NCI-H82 (cell line): ENCODE data around the gene HPSE.
"Not testable (repeated sequence)": the region's sequence is repeated elsewhere in the genome, so short reads cannot be mapped to it uniquely, and the experiment has no call there.

Experiments used
- DNase-seq: peaks from one replicate; lab custom pipeline; 2025; lab: John Stamatoyannopoulos, UW

HPSE gene

GRCh38 chr4:83283181-83283580 is 51.5 kb downstream of the HPSE start:
- no peak for DNase-seq

- DNase-seq = peak; percentile 31
Observed at GRCh38 chr4:83282049-83282535, 52.6 kb downstream of the HPSE start.

DNA sequence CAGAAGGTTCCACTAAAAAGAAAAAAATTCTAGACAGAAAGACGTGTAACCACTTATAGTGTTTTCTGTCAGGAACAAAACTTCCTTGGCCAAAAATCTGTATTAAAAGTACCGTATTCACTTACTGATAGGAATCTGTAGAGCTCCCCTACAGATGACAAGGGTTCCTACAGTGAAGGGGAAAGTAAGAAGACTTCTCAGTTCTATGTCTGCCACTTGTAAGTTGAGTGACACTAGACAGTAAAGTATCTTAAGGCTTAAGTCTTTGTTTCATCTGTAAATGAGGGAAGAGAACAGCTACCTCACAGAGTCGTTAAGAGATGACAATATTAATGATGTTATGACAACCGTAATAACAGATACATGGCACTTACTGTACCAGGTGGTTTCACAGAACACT is 53.3 kb downstream of the HPSE start:
- DNase-seq = no peak

GRCh38 chr4:83276299-83277040 is 58.2 kb downstream of the HPSE start:
- no peak for DNase-seq

DNA sequence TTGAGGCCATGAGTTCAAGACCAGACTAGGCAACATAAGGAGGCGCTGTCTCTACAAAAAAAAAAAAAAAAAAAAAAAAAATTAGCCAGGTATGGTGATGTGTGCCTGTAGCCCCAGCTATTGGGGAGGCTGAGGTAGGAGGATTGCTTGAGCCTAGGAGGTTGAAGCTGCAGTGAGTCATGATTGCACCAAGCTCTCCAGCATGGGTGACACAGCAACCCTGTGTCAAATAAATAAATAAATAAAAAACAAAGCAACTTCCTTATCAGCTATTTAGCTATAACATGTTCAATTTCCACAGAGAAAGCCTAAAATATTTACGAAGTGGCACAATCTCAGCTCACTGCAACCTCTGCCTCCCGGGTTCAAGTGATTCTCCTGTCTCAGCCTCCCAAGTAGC is 60.7 kb downstream of the HPSE start:
- not testable (repeated sequence) for DNase-seq

GRCh38 chr4:83272900-83273299 is 61.7 kb downstream of the HPSE start:
- DNase-seq = no peak

DNA sequence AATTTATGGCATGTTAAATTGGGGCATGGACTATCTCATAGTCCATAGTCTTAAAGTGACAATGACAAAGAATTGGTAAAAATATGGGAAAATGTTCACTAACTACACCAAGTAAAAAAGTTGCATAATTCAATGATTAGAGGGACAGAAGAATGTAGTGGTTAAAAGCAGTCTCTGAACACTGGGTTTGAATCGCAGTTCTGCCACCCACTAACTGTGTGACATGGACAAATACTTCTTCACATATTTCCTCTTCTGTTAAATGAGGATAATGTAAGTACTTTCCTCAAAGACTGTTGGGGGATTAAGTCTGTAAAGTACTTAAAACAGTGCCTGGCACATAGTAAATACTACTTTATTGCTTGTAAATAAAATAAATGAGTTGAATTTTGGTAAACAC is 65.4 kb downstream of the HPSE start:
- no peak for DNase-seq

GRCh38 chr4:83268491-83268890 is 66.2 kb downstream of the HPSE start:
- no peak for DNase-seq

DNA sequence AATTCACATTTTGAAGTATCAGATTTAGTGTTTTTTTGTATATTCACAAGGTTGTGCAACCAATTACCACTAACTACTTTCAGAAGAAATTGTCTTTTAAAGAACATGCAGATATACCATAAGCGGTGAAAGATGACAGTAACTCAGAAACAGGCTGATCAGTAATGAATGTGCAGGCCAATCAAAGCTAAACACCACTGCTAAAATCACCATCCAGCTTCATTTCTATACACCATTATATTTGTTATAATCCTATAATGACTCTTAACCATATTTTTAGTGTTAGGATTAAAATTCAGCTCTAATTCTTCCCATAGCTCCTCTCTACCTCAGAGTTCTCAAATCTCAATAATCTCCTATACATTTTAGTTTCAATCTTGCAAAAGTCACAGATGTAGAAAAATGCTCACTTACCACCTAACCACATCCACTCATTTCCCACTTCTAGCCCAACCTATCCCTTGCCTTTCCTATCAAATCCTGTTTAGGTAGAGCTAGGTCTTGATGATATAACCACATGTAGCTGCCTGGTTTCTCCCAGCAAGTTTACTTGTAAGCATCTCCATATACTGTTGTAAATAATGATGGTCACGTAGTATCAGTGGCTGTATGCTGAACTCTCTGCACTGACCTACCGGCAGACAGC is 66.7 kb downstream of the HPSE start:
- no peak for DNase-seq

DNA sequence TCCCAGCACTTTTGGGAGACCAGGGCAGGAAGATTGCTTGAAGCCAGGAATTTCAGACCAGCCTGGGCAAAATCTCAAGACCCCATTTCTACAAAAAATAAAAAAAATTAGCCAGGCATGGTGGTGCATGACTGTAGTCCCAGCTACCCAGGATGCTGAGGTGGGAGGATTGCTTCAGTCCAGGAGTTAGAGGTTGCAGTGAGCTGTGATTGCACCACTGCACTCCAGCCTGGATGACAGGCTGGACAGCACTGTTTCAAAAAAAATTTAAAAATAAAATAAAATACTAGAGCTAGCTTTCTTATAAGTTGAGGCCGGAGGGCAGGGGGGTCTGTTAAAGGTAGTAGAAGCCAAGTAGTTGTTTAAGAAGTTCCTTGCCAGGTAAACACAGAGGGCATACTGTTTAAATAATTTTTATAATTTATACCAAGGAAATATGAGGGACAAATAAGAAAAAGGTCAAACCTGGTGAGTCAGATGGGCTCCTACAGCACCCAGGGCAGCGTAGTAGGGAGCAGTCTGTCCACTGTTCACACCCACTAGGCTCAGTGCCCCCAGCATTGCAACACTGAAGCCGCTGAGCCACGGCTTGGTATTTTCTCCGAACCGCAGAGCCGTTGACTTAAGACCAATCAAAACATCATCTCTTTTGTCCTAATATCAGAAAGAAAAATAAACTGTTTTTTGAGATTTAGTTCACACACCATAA is 67.4 kb downstream of the HPSE start:
- DNase-seq = no peak

GRCh38 chr4:83266689-83267088 is 68.0 kb downstream of the HPSE start:
- DNase-seq = no peak

DNA sequence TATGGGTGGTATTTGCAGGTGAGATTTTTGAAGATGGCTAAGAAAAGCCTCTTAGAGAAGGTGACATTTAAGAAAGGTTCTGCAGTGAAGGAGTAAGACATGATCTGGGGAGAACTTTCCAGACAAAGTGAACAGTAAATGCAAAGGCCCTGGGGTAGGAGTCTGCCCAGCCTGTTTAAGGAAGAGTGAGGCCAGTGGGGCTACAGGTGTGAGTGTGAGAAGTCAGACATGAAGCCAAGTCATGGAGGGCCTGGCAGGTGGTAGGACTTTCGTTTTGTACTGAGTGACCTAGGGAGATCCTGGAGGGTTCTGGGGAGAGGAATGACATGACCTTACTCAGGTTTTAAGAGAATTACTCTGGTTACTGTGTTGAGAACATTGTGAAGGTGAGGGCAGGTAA is 71.5 kb downstream of the HPSE start:
- no peak for DNase-seq

DNA sequence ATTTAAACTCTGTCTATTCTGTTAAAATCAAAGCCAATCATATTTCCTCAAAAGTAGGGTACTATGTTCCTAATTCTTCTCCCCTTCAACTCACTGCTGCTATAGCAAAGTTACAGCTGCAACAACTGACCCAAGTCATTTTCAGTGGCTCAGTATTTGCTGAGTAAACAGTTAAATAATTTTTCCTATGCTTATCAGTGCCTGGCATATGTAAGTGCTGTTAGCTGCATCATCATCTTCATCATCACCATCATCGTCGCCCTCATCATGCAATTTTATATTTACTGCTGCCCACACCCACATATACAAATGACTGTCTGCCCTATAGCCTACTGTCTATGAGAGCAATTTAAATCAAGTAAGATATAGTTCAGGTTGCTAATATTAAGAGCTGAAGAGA is 72.0 kb downstream of the HPSE start:
- DNase-seq = no peak

DNA sequence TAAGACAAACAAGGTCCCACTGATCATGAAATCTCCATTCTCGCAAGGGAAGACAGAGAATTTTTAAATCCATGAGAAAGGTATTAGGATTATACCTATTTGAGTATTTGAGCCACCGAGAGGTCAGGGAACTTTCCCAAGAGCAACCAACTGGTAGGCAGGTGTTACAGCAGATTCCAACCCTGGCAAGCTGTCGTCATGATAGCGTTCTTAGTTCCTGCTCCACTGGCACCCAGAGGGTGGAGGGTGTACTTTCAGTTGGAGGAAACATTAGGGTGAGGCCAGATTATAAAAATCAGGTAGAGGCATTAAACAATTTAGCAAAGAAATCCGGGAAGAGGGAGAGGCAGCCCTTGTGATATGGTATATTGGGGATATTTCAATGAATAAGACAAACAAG is 73.3 kb downstream of the HPSE start:
- no peak for DNase-seq

DNA sequence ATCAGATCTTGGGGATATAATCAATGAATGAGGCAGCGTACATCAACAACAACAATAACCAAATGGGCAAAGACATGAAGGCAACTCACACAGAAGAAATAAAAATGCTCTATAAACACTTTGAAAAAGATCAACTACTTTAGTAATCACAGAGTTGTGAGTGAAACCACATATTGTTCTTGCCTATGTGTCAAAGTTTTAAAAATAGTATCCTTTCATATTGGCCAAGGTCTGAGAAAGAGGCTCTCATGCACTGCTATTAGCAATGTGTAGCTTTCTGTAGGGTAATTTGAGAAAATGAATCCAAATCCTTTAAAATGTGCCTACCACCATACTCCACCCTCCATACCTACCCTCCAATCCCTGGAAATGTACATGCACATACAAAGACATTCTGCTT is 75.1 kb downstream of the HPSE start:
- DNase-seq = no peak

DNA sequence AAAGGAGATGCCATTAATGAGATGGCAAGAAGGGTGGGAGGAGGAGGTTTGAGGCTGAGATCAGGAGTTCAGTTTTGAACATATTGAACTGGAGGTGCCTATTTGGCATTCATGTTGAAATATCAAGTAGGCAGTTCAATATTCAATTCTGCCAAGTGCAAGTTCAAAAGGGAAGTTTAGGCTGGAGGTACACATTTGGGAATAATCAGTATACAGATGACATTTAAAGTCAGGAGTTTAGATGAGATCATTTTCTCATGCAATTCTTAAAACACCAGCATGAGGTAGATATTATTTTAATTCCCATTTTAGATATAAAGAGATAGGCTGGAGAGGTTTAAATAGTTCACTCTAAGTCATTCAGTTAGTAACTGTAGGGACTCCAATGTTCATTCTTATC is 76.2 kb downstream of the HPSE start:
- no peak for DNase-seq

GRCh38 chr4:83257811-83258210 is 76.8 kb downstream of the HPSE start:
- no peak for DNase-seq

- DNase-seq = no peak
Observed at GRCh38 chr4:83255584-83255983, 79.1 kb downstream of the HPSE start.

GRCh38 chr4:83252782-83253405 is 81.8 kb downstream of the HPSE start:
- peak; percentile 83 for DNase-seq

GRCh38 chr4:83251447-83251830 is 83.2 kb downstream of the HPSE start:
- DNase-seq = no peak

DNA sequence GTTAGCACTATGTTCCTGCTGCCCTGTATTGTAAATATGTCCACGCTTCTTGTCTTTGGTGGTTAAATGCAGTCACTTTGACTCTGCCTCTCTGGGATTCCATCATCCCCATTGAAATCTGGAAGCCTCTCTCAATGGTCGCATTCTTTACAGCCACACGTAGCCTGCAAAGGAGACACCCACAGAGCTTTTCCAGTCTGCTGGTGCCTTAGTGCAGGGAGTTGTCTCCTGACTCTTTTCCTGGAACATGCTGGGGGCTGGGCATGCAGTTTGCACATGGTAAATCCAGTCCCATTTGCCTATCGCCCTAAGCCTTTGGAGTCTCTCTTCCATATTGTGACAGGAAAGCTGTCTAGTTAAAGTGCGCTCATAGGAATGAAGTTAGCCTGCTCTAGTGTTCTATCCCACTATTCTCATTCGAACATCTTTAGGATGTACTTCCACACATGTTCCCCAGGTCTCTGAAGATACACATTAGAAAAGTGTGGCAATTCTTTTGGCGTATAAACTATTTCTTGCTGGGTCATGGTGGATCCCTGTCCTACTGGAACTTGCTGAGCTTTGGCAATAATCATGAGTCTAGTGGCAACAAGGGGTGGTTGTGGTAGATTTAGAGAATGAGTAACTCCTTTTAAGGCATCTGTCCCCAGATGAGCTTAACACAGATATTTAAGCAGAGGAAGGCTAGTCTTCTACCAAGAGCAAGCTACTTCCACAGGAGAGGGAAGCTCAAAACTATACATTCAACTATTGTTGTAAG is 83.8 kb downstream of the HPSE start:
- DNase-seq = no peak

GRCh38 chr4:83248486-83248885 is 86.2 kb downstream of the HPSE start:
- no peak for DNase-seq
